Measurements from ENCODE around the gene SRPK3.
"Not testable (repeated sequence)": the region's sequence is repeated elsewhere in the genome, so short reads cannot be mapped to it uniquely, and the experiment has no call there.

SRPK3 gene

GRCh38 chrX:153814591-153815315, 33.9 kb downstream of the SRPK3 start:
- DNase-seq, result no peak

- DNase-seq, result peak; percentile 42
These were observed 36.2 kb downstream of the SRPK3 start for GRCh38 chrX:153816831-153817690.

- DNase-seq, result not testable (repeated sequence)
These were observed 37.2 kb downstream of the SRPK3 start for GRCh38 chrX:153818064-153818463.

- DNase-seq, result peak; percentile 60
These were observed 37.9 kb downstream of the SRPK3 start for GRCh38 chrX:153818571-153819383.

GRCh38 chrX:153819384-153820040, 38.7 kb downstream of the SRPK3 start:
- DNase-seq, result no peak

- DNase-seq, result no peak
These were observed 39.8 kb downstream of the SRPK3 start for GRCh38 chrX:153820601-153821000.

- no peak for DNase-seq
These were observed 40.2 kb downstream of the SRPK3 start for GRCh38 chrX:153821066-153821465.

- DNase-seq, result no peak
These were observed 43.5 kb downstream of the SRPK3 start for GRCh38 chrX:153824348-153824747.

GRCh38 chrX:153825042-153825441, 44.2 kb downstream of the SRPK3 start:
- DNase-seq, result no peak

- no peak for DNase-seq
These were observed 46.2 kb downstream of the SRPK3 start for GRCh38 chrX:153827016-153827415.

GRCh38 chrX:153827903-153828302, 47.1 kb downstream of the SRPK3 start:
- DNase-seq, result no peak

- DNase-seq, result no peak
These were observed 47.5 kb downstream of the SRPK3 start for GRCh38 chrX:153828308-153828707.

GRCh38 chrX:153828723-153829548, 48.1 kb downstream of the SRPK3 start:
- no peak for DNase-seq

- no peak for DNase-seq
These were observed 48.6 kb downstream of the SRPK3 start for GRCh38 chrX:153829549-153829798.

GRCh38 chrX:153829799-153830639, 49.2 kb downstream of the SRPK3 start, which contains the start of gene PDZD4:
Gene PDZD4 (minus strand): TSS chrX:153830544. CDS start chrX:153830298, 246 bp downstream.
- DNase-seq, result no peak

GRCh38 chrX:153830640-153831428, 50.0 kb downstream of the SRPK3 start:
- DNase-seq, result no peak

GRCh38 chrX:153831429-153832150, 50.7 kb downstream of the SRPK3 start:
- DNase-seq, result no peak

- DNase-seq, result no peak
These were observed 51.9 kb downstream of the SRPK3 start for GRCh38 chrX:153832728-153833127.

All from stimulated activated CD8-positive, alpha-beta memory T cell treated with anti-CD3 and anti-CD28 coated beads, Interleukin-4, amount 100 ng/mL, for 48 hours (primary cell).